Endothelial cell of umbilical vein (primary cell): Measurements from ENCODE around the gene USP11. TPM values are rescaled to one million over a fixed set of nuclear protein-coding genes. Genes with fewer than 3 reads are reported as not detected.

Experiments used
- BruUV-seq: library from RNA; stranded (reverse); fragments of 400-500 nt; replicated peaks from 2 replicates; lab custom pipeline; 2021; lab: Mats Ljungman, UMichigan
- CTCF ChIA-PET: fragments of 300-600, 350-600 bp; sonication (Branson Sonifier 250); formaldehyde crosslinking; loops from one replicate; lab custom pipeline; 2021; ENCODE audit warnings: antibody characterized with exemption, inconsistent platforms; lab: Charles Lee
- POLR2A ChIA-PET: fragments of 300-600, 350-600 bp; sonication (Branson Sonifier 250); formaldehyde crosslinking; loops from one replicate; lab custom pipeline; 2021; ENCODE audit warnings: antibody characterized with exemption, inconsistent platforms; lab: Charles Lee
- DNase-seq: peaks from one replicate; pipeline ENCODE4 v3.0.0-alpha.2; 2011; ENCODE audit warnings: low read depth, low spot score
- FAIRE-seq: peaks from 2 replicates; lab custom pipeline; 2011; peaks lifted over from hg19 to GRCh38; lab: Jason Lieb, UNC
- H2AFZ ChIP-seq: 2 replicates; pipeline ENCODE4 v1.6.0; 2012; ENCODE audit warnings: low read depth, low read length, control low read depth, inconsistent platforms
- H3K27ac ChIP-seq: 2 replicates; pipeline ENCODE4 v1.5.1; 2011; ENCODE audit warnings: low read depth, mild to moderate bottlenecking, control low read depth, low read length, moderate library complexity; ENCODE audit not compliant: insufficient read depth
- H3K27me3 ChIP-seq, 2 experiments: 2 replicates each; pipeline versions ENCODE4 v1.6.0 to v1.6.1; 2011; ENCODE audit warnings: low read length in 2 of 2, mixed read lengths in 1 of 2; ENCODE audit not compliant: control insufficient read depth in 2 of 2, insufficient read depth in 2 of 2
- H3K36me3 ChIP-seq, 2 experiments: 2 replicates in 1 of 2; 3 replicates in 1 of 2; pipeline ENCODE4 v1.5.1; 2011; ENCODE audit warnings: low read length in 2 of 2, mild to moderate bottlenecking in 1 of 2, moderate library complexity in 1 of 2; ENCODE audit not compliant: control insufficient read depth in 2 of 2, insufficient read depth in 2 of 2; ENCODE audit errors: extremely low read depth in 1 of 2
- H3K4me1 ChIP-seq: 3 replicates; pipeline ENCODE4 v1.5.1; 2011; ENCODE audit warnings: mild to moderate bottlenecking, low read length; ENCODE audit not compliant: control insufficient read depth, insufficient read depth; ENCODE audit errors: extremely low read depth
- H3K4me2 ChIP-seq: 2 replicates; pipeline ENCODE4 v1.6.1; 2011; ENCODE audit warnings: low read length, control low read depth, mixed read lengths; ENCODE audit not compliant: insufficient read depth
- H3K4me3 ChIP-seq, 3 experiments: fragments of 200-600 bp in 1 of 3; sonication (generic), shearing (Covaris generic) in 1 of 3; replicated peaks in 1 of 3; 2 replicates each; pipeline ENCODE4 v1.5.1; 2011 to 2016; ENCODE audit warnings: control low read depth in 3 of 3, low read length in 3 of 3, mild to moderate bottlenecking in 2 of 3, inconsistent platforms in 1 of 3, low read depth in 1 of 3, moderate library complexity in 1 of 3; ENCODE audit not compliant: insufficient read depth in 1 of 3
- H3K79me2 ChIP-seq: 2 replicates; pipeline ENCODE4 v1.6.0; 2012; ENCODE audit warnings: low read length, inconsistent platforms; ENCODE audit not compliant: control insufficient read depth, insufficient read depth
- H3K9ac ChIP-seq: replicated peaks from 2 replicates; pipeline ENCODE3; 2011; ENCODE audit warnings: low read length, control low read depth; ENCODE audit not compliant: insufficient read depth; ENCODE audit errors: extremely low read depth
- H3K9me1 ChIP-seq: replicated peaks from 3 replicates; pipeline ENCODE4 v1.6.0; 2011; ENCODE audit warnings: mild to moderate bottlenecking, low read length; ENCODE audit not compliant: control insufficient read depth, insufficient read depth; ENCODE audit errors: extremely low read depth
- H3K9me3 ChIP-seq: replicated peaks from 2 replicates; pipeline ENCODE4 v1.5.1; 2012; ENCODE audit warnings: low read length, inconsistent platforms; ENCODE audit not compliant: control insufficient read depth, insufficient read depth
- H4K20me1 ChIP-seq: replicated peaks from 2 replicates; pipeline ENCODE3; 2011; ENCODE audit warnings: mild to moderate bottlenecking, low read length; ENCODE audit not compliant: control insufficient read depth, insufficient read depth; ENCODE audit errors: extremely low read depth
- EZH2 ChIP-seq: IDR thresholded peaks from 2 replicates; pipeline ENCODE4 v1.6.1; 2012; ENCODE audit warnings: borderline replicate concordance, low read depth, mild to moderate bottlenecking, moderate library complexity, low read length, inconsistent platforms; ENCODE audit not compliant: severe bottlenecking
- FOS ChIP-seq: IDR thresholded peaks from 2 replicates; pipeline ENCODE4 v1.6.1; 2011; ENCODE audit warnings: mild to moderate bottlenecking, low read length, moderate library complexity, borderline replicate concordance; ENCODE audit not compliant: insufficient read depth
- GATA2 ChIP-seq: IDR thresholded peaks from 2 replicates; pipeline ENCODE4 v1.7.0; 2011; ENCODE audit warnings: low read depth, mild to moderate bottlenecking, moderate library complexity, mixed read lengths, low read length; ENCODE audit not compliant: insufficient read length, insufficient read depth
- JUN ChIP-seq: IDR thresholded peaks from 2 replicates; pipeline ENCODE4 v1.6.1; 2011; ENCODE audit warnings: borderline replicate concordance, low read depth; ENCODE audit not compliant: insufficient read length, insufficient read depth
- MYC ChIP-seq: IDR thresholded peaks from one replicate; pipeline ENCODE4 v1.6.1; 2011; ENCODE audit warnings: mild to moderate bottlenecking, low read depth, low read length
- POLR2A ChIP-seq: IDR thresholded peaks from 2 replicates; pipeline ENCODE4 v1.6.1; 2012; ENCODE audit warnings: low read depth, mild to moderate bottlenecking, control low read depth, low read length
- POLR2AphosphoS5 ChIP-seq: IDR thresholded peaks from 2 replicates; pipeline ENCODE4 v1.6.1; 2012; ENCODE audit warnings: low read depth, mild to moderate bottlenecking, control low read depth, low read length, moderate library complexity; ENCODE audit not compliant: insufficient read depth
- dilution Hi-C: fragments of 300-500 bp; cut with MboI; formaldehyde crosslinking; loops from one replicate; pipeline ENCODE4 v1.15.0; 2019; ENCODE audit warnings: low sequenced_read_pairs; ENCODE audit not compliant: extremely low pct_ligation_motif_present
- intact Hi-C: fragments of 100-400 bp; cut with micrococcal nuclease; formaldehyde crosslinking; loops from one replicate; pipeline ENCODE4 v1.10.0; 2022
- polyA plus RNA-seq, 4 experiments: library from polyadenylated mRNA; depleted of rRNA in 3 of 4; stranded (reverse) in 3 of 4; unstranded in 1 of 4; fragments of >200 nt; gene quantifications; 2 replicates each; pipeline versions ENCODE4 v1.2.1 to v1.2.3, GENCODE V29; 2011 to 2012; ENCODE audit warnings: missing spikeins in 1 of 4
- total RNA-seq: library from RNA; stranded (reverse); gene quantifications from 2 replicates; pipeline ENCODE4 v1.2.3, GENCODE V29; 2021
- TF ChIP-seq, protein P1 (sequence below): IDR thresholded peaks from 2 replicates; pipeline ENCODE4 v1.6.1; 2011; ENCODE audit not compliant: insufficient read depth, insufficient read length
- TF ChIP-seq, protein P2 (sequence below), 2 donors: IDR thresholded peaks; 1 replicate in 1 of 2; 2 replicates in 1 of 2; pipeline ENCODE4 v1.5.1; 2011; ENCODE audit warnings: low read length in 2 of 2, mild to moderate bottlenecking in 2 of 2, moderate library complexity in 2 of 2, control low read depth in 1 of 2, inconsistent platforms in 1 of 2, low read depth in 1 of 2; ENCODE audit not compliant: insufficient read depth in 1 of 2; ENCODE audit errors: extremely low read depth in 1 of 2

The USP11 gene
- total and polyA plus RNA-seq, 2 donors (not counting 3 experiments of a cell fraction or from before 2014, with no cell fraction given), result 24.0 to 36.4 TPM

DNA sequence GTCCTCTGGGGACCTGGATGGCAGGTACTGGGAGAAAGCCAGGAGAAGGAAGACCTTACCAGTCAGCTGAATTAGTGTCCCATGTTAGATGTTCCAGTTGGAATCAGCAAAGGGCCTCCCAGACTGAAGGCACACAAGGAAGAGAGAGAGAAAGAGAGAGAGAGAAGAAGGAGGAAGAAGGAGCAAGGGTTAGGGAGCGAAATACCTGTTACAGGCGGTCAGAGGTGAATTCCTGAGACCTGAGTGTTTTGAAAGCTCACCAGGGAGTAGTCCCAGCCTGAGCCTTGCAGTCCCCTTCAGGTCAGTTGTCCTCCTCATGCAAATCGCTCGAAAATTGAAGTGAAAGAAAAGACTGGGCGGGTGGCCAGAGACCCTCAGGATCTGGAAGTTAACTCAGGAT, 60.3 kb downstream of the USP11 start:
- Histone ChIP-seq H3K4me3 (no peak overlapping the region), H3K79me2 (no peaks in the 10 kb centered on the region), H3K9me3 (no peaks in the 10 kb centered on the region), H3K9me1 (no peaks in the 10 kb centered on the region), H4K20me1 (no peaks in the 10 kb centered on the region), H3K36me3 (no peaks in the 10 kb centered on the region), H3K4me2 (no peak overlapping the region), H3K27me3 (peaks cover 0 to 10% of the 10 kb centered on the region in 2 experiments), H2AFZ (no peak overlapping the region), H3K27ac (no peak overlapping the region), H3K9ac (no peak overlapping the region), H3K4me1 (no peaks in the 10 kb centered on the region)
- POLR2A ChIA-PET, result no interaction called here
- CTCF ChIA-PET, result no interaction called here
- FAIRE-seq, result no peak
- TF ChIP-seq GATA2 (no peak), JUN (no peak), FOS (no peak), POLR2AphosphoS5 (no peak), EZH2 (no peak), POLR2A (no peak), MYC (no peak)
- TF ChIP-seq, protein P1, sequence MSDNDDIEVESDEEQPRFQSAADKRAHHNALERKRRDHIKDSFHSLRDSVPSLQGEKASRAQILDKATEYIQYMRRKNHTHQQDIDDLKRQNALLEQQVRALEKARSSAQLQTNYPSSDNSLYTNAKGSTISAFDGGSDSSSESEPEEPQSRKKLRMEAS, result no peak
- TF ChIP-seq, protein P2, sequence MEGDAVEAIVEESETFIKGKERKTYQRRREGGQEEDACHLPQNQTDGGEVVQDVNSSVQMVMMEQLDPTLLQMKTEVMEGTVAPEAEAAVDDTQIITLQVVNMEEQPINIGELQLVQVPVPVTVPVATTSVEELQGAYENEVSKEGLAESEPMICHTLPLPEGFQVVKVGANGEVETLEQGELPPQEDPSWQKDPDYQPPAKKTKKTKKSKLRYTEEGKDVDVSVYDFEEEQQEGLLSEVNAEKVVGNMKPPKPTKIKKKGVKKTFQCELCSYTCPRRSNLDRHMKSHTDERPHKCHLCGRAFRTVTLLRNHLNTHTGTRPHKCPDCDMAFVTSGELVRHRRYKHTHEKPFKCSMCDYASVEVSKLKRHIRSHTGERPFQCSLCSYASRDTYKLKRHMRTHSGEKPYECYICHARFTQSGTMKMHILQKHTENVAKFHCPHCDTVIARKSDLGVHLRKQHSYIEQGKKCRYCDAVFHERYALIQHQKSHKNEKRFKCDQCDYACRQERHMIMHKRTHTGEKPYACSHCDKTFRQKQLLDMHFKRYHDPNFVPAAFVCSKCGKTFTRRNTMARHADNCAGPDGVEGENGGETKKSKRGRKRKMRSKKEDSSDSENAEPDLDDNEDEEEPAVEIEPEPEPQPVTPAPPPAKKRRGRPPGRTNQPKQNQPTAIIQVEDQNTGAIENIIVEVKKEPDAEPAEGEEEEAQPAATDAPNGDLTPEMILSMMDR (IDR thresholded peaks at IDR 0.05; ENCODE audit: extremely low read depth in 1 of 2, insufficient read depth in 1 of 2, low read depth in 1 of 2, low read length in 2 of 2), result no peak
- DNase-seq, result no peak
- intact Hi-C loops, result no loop called here
- BruUV-seq, result no TSS peak
- dilution Hi-C loops, result no loop called here
